H9 (cell line): ENCODE results near the gene CLCNKA. TPM values are rescaled to one million over a fixed set of nuclear protein-coding genes. Genes with fewer than 3 reads are reported as not detected.

Source experiments
- DNase-seq: peaks from one replicate; pipeline ENCODE4 v3.0.0-alpha.2; 2017
- H2AFZ ChIP-seq: one replicate; pipeline ENCODE4 v1.6.1; 2013; ENCODE audit warnings: mild to moderate bottlenecking, low read length, control low read depth, moderate library complexity
- H2AK5ac ChIP-seq: 2 replicates; pipeline ENCODE4 v1.6.1; 2013; ENCODE audit warnings: low read length, control low read depth, mixed read lengths; ENCODE audit not compliant: insufficient read length
- H2BK120ac ChIP-seq: one replicate; pipeline ENCODE4 v1.6.1; 2013; ENCODE audit warnings: low read depth, mild to moderate bottlenecking, low read length, control low read depth, inconsistent platforms; ENCODE audit not compliant: poor library complexity, severe bottlenecking
- H2BK12ac ChIP-seq: 2 replicates; pipeline ENCODE4 v1.6.1; 2013; ENCODE audit warnings: low read length, control low read depth, mixed read lengths, low read depth; ENCODE audit not compliant: insufficient read length
- H2BK15ac ChIP-seq: 2 replicates; pipeline ENCODE4 v1.6.1; 2013; ENCODE audit warnings: low read depth, low read length, control low read depth
- H2BK20ac ChIP-seq: one replicate; pipeline ENCODE4 v1.6.1; 2013; ENCODE audit warnings: low read depth, mild to moderate bottlenecking, low read length, control low read depth, inconsistent platforms; ENCODE audit not compliant: poor library complexity, severe bottlenecking
- H2BK5ac ChIP-seq: 2 replicates; pipeline ENCODE4 v1.6.1; 2013; ENCODE audit warnings: low read length, control low read depth, mixed read lengths; ENCODE audit not compliant: insufficient read length
- H3K14ac ChIP-seq: 2 replicates; pipeline ENCODE4 v1.6.1; 2013; ENCODE audit warnings: low read length, control low read depth; ENCODE audit not compliant: insufficient read depth
- H3K18ac ChIP-seq: 2 replicates; pipeline ENCODE4 v1.6.1; 2013; ENCODE audit warnings: low read depth, mild to moderate bottlenecking, mixed read lengths, low read length, control low read depth; ENCODE audit not compliant: insufficient read length
- H3K23ac ChIP-seq: 2 replicates; pipeline ENCODE4 v1.6.1; 2013; ENCODE audit warnings: low read length, control low read depth, mixed read lengths, low read depth; ENCODE audit not compliant: insufficient read length
- H3K23me2 ChIP-seq: 2 replicates; pipeline ENCODE4 v1.6.1; 2013; ENCODE audit warnings: low read depth, mild to moderate bottlenecking, mixed read lengths, low read length, control low read depth; ENCODE audit not compliant: insufficient read length, poor library complexity, severe bottlenecking
- H3K27ac ChIP-seq: 2 replicates; pipeline ENCODE4 v1.5.1; 2013; ENCODE audit warnings: low read length, control low read depth, mixed read lengths, low read depth; ENCODE audit not compliant: insufficient read length
- H3K27me3 ChIP-seq: 2 replicates; pipeline ENCODE4 v1.6.1; 2013; ENCODE audit warnings: low read length, control low read depth, inconsistent platforms; ENCODE audit not compliant: insufficient read depth
- H3K4ac ChIP-seq: 2 replicates; pipeline ENCODE4 v1.6.1; 2013; ENCODE audit warnings: low read depth, mild to moderate bottlenecking, control low read depth, inconsistent platforms, low read length, moderate library complexity
- H3K4me1 ChIP-seq: 2 replicates; pipeline ENCODE4 v1.6.1; 2013; ENCODE audit warnings: low read length, control low read depth, inconsistent platforms; ENCODE audit not compliant: insufficient read depth
- H3K4me2 ChIP-seq: 2 replicates; pipeline ENCODE4 v1.6.1; 2013; ENCODE audit warnings: low read length, control low read depth, mixed read lengths; ENCODE audit not compliant: insufficient read length, insufficient read depth
- H3K56ac ChIP-seq: 2 replicates; pipeline ENCODE4 v1.6.1; 2013; ENCODE audit warnings: low read depth, mild to moderate bottlenecking, mixed read lengths, low read length, control low read depth; ENCODE audit not compliant: insufficient read length
- H3K79me1 ChIP-seq: 2 replicates; pipeline ENCODE4 v1.6.1; 2013; ENCODE audit warnings: low read depth, mild to moderate bottlenecking, moderate library complexity, low read length, control low read depth, inconsistent platforms; ENCODE audit not compliant: insufficient read depth, poor library complexity, severe bottlenecking
- H3K79me2 ChIP-seq: 2 replicates; pipeline ENCODE4 v1.6.1; 2013; ENCODE audit warnings: low read length, control low read depth, inconsistent platforms; ENCODE audit not compliant: insufficient read depth
- H3K9ac ChIP-seq: 2 replicates; pipeline ENCODE4 v1.6.1; 2013; ENCODE audit warnings: low read length, control low read depth, mixed read lengths; ENCODE audit not compliant: insufficient read length; ENCODE audit errors: extremely low read depth
- H3K9me3 ChIP-seq: one replicate; pipeline ENCODE4 v1.6.1; 2013; ENCODE audit warnings: low read depth, low read length, inconsistent platforms; ENCODE audit not compliant: control insufficient read depth
- H3T11ph ChIP-seq: one replicate; pipeline ENCODE4 v1.6.1; 2013; ENCODE audit warnings: mild to moderate bottlenecking, low read length, control low read depth, inconsistent platforms
- H4K20me1 ChIP-seq: one replicate; pipeline ENCODE4 v1.6.1; 2013; ENCODE audit not compliant: control insufficient read depth, insufficient read length, insufficient read depth
- H4K5ac ChIP-seq: 2 replicates; pipeline ENCODE4 v1.6.1; 2013; ENCODE audit warnings: low read depth, mild to moderate bottlenecking, mixed read lengths, low read length, control low read depth; ENCODE audit not compliant: insufficient read length
- H4K8ac ChIP-seq: replicated peaks from 2 replicates; pipeline ENCODE4 v1.6.1; 2013; ENCODE audit warnings: low read length, control low read depth, mixed read lengths, low read depth; ENCODE audit not compliant: insufficient read length
- H4K91ac ChIP-seq: 2 replicates; pipeline ENCODE4 v1.6.1; 2013; ENCODE audit warnings: low read depth, mild to moderate bottlenecking, moderate library complexity, mixed read lengths, low read length, control low read depth; ENCODE audit not compliant: insufficient read length
- H3K27ac Mint-ChIP-seq, 3 experiments: 2 replicates in 2 of 3; 3 replicates in 1 of 3; pipeline ENCODE4 v1.8.0; 2020 to 2021; ENCODE audit warnings: mixed read lengths in 3 of 3, mild to moderate bottlenecking in 1 of 3, moderate library complexity in 1 of 3
- H3K27me3 Mint-ChIP-seq: 2 replicates; pipeline ENCODE4 v1.8.0; 2021; ENCODE audit warnings: low read depth, mild to moderate bottlenecking, moderate library complexity, mixed read lengths
- H3K36me3 Mint-ChIP-seq, 3 experiments: 2 replicates in 2 of 3; 3 replicates in 1 of 3; pipeline ENCODE4 v1.8.0; 2020 to 2021; ENCODE audit warnings: low read depth in 3 of 3, mixed read lengths in 3 of 3; ENCODE audit not compliant: insufficient read depth in 1 of 3
- H3K4me1 Mint-ChIP-seq, 2 experiments: 2 replicates each; pipeline ENCODE4 v1.8.0; 2020; ENCODE audit warnings: mixed read lengths in 2 of 2
- H3K4me3 Mint-ChIP-seq, 2 experiments: 2 replicates in 1 of 2; 3 replicates in 1 of 2; pipeline ENCODE4 v1.8.0; 2020 to 2021; ENCODE audit warnings: mild to moderate bottlenecking in 2 of 2, mixed read lengths in 2 of 2, moderate library complexity in 1 of 2
- H3K9me3 Mint-ChIP-seq, 2 experiments: 2 replicates in 1 of 2; 3 replicates in 1 of 2; pipeline ENCODE4 v1.8.0; 2020; ENCODE audit warnings: mild to moderate bottlenecking in 2 of 2, mixed read lengths in 2 of 2, moderate library complexity in 1 of 2
- CTCF ChIP-seq: fragments of 200-600 bp; sonication (generic); conservative IDR thresholded peaks from 3 replicates; pipeline ENCODE4 v1.8.0; 2021; ENCODE audit warnings: antibody characterized with exemption, mild to moderate bottlenecking
- WGBS: extraction: QIAGEN DNeasy Blood & Tissue Kit; methylation state at CpG from one replicate; pipeline ENCODE4 v1.1.7; 2013; ENCODE audit warnings: missing lambda C conversion rate, low lambda C conversion rate, mixed read lengths; ENCODE audit not compliant: insufficient read length; ENCODE audit errors: extremely low coverage; 5-methylcytosine and 5-hydroxymethylcytosine counted together
- total RNA-seq: library from RNA; stranded (reverse); gene quantifications from 2 replicates; pipeline ENCODE4 v1.2.1, GENCODE V29; 2021

The CLCNKA gene
- total RNA-seq, 1 experiment from 2014 or later, result 0.98 TPM

- Histone ChIP-seq H3K27me3 (no peaks in the 10 kb centered on the region), H2AK5ac (no peak overlapping the region), H3K9ac (no peak overlapping the region), H3K79me2 (no peaks in the 10 kb centered on the region), H3K18ac (no peak overlapping the region), H4K20me1 (no peaks in the 10 kb centered on the region), H2AFZ (no peak overlapping the region), H3K4me2 (no peak overlapping the region), H2BK15ac (no peak overlapping the region), H3K9me3 (no peaks in the 10 kb centered on the region), H3K4ac (no peak overlapping the region), H4K8ac (no peak overlapping the region), H3T11ph (no peak overlapping the region), H4K5ac (no peak overlapping the region), H2BK5ac (no peak overlapping the region), H3K27ac (no peak overlapping the region), H4K91ac (no peak overlapping the region), H3K4me1 (no peaks in the 10 kb centered on the region), H3K79me1 (no peaks in the 10 kb centered on the region), H2BK12ac (no peak overlapping the region), H3K23me2 (no peaks in the 10 kb centered on the region), H3K14ac (no peak overlapping the region), H2BK20ac (no peak overlapping the region), H3K23ac (no peak overlapping the region), H2BK120ac (no peak overlapping the region), H3K56ac (no peak overlapping the region)
- no peak overlapping the region for H3K27ac Mint-ChIP-seq
- no peaks in the 10 kb centered on the region for H3K9me3 Mint-ChIP-seq
- no peak overlapping the region for H3K4me3 Mint-ChIP-seq
- H3K36me3 Mint-ChIP-seq, result no peaks in the 10 kb centered on the region
- TF ChIP-seq CTCF, result no peak
- peaks cover 11 to 38% of the 10 kb centered on the region in 2 experiments for H3K4me1 Mint-ChIP-seq
- DNase-seq, result no peak
- no CpG with 5 or more reads among the region's 9 CpGs for WGBS
- H3K27me3 Mint-ChIP-seq, result peaks cover 47% of the 10 kb centered on the region
Observed at GRCh38 chr1:16019644-16020277, 2.1 kb upstream of the CLCNKA start.
